Inflammatory macrophage (primary cell): ENCODE results near the gene ZNF90.
"Not testable (repeated sequence)": the region's sequence is repeated elsewhere in the genome, so short reads cannot be mapped to it uniquely, and the experiment has no call there.

Experiments used
- DNase-seq, 2 donors: peaks; one replicate each; pipeline ENCODE4 v3.0.0-alpha.2; 2020 to 2022
- total RNA-seq, 18 experiments: gene quantifications; one replicate each; lab custom pipeline; 2026; ENCODE audit warnings: mixed read lengths in 6 of 18, inconsistent platforms in 2 of 18; lab: John Stamatoyannopoulos, UW

Gene ZNF90
- total RNA-seq, result 0.16 to 3.1 (median 0.95) reads per million in 18 experiments

DNA sequence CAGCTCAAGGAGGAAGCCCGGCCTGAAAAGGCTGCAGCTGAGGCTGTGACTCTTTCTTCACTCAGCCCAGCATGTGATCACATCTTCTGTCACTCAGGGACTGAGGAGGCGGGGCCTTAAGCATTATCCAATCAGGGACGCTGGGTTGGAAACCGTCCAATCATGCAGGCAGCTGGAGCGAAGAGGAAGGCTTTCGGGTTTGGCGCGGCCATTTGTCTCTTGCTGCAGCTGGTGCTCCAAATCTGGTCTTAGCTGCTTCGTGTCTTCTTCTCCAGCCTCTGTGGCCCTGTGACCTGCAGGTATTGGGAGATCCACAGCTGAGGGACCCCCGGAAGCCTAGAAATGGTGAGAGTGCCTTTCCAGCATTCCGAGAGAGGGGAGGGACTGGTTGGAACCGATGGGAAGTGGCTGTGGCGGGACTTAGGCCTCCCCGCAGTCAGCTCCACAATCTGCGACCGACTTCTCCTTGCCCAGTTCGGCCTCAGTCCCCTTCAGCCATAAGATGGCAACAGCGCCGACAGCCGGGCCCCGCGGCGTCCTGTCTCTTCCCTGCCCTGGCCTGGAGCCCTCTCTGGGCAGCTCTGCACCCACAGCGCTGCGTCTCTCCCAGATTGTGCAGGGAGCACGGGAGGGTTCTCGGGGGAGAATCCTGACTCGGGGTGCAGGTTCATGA, at the start of gene ZNF90:
Gene ZNF90 (plus strand): TSS at position 210 of the 673 bp plus-strand sequence. CDS start 133 bp downstream, at position 343.
- DNase-seq, result peak; percentile 67 to 77

DNA sequence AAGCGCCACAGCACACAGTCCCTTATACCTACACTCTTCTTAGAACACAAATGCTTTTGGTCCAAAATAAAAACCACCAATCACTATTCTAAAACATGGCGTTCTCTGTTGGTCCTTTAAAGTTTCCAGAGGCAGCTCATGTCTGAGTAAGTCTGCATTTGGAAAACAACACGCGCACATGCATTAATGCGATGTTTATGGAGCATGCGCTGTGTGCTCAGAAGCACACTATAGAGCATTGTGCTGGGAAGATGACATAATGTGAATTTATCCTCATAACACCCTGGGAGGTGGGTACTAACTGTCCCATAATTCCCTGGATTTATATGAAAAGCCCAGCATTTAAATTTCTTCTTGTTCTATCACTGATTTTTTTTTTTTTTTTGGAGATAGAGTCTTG, 49.2 kb upstream of the ZNF90 start:
- DNase-seq, result no peak

DNA sequence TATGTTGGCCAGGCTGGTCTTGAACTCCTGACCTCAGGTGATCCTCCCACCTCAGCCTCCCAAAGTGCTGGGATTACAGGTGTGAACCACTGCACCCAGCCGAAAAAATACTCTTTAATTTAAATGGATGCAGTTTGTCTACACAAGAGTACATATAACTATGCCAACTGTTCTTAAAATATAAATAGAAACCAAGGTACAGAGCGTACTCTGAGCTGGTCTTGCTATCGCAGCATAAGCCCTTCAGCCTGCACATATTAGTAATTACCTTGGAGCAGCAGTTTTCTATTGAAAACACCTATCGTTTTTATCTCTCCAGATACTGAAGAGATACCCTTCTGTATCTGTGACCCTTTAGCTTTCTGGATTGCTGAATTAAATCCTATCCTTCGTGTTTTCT, 41.9 kb upstream of the ZNF90 start:
- no peak for DNase-seq

DNA sequence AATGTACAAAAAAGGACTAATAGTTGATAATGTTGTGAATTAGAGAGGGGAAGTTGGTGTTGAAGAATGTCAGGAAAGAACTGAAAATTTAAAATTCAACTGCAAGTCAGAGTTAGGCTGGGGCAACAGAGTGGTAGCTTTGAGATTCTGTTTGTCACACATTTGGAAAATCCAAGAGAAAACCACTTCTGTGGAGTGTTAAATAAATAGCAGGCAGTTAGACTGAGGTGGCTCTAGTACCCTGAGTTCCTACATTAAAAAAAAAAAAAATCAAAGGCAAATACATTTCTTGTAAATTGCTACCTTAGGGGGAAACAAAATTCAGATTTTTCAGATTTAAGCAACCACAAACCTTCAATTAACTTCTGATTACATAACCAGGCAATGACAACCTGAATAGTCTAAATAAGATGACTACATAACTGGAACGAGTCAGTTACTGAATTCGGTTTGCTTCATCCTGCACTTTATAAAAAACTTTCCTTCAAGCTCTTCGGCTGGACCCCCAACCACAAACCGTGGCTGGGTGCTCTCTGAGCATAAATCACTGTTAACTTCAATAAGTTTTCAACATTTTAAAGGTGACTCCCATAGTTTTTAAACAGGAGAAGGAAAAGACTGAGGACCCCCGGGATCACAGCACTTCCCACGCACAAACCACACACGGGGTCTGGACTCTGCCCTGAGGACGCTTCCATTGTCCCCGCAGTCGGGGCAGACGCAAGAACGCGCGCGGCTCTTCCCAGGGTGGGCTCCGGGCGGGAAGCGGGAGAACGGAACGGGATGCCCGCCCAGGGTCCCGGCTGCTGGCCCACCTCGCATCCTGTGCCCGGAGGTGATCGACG, 39.2 kb upstream of the ZNF90 start:
- no peak for DNase-seq

DNA sequence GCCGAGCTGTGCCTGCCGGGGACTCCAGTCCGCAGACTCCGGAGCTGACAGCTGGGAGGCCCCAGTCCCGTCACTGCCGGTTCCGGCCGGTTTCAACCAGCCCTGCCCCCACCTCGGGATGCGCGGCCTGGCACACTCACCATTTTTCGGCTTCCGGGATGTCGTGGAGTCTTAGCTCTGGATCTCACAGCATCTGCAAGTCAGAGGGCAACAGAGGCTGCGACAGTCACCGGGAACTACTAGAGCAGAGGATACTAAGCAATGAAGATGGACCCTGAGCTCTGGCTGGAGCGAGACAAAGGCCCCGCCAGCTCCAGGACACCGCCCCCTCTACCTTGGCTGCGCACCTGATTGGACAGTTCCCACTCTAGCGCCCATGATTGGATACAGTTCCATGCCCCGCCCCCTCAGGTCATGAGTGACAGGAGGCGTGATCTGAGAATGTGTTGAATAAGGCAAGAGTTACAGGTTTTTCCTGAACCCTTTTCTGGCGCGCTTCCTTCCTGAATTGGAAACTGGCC, 38.5 kb upstream of the ZNF90 start, which contains the start of gene ZNF682:
Gene ZNF682 (minus strand): TSS at position 303 of the 521 bp plus-strand sequence. CDS start 160 bp downstream, at position 143.
- DNase-seq, result peak; percentile 89 to 92

DNA sequence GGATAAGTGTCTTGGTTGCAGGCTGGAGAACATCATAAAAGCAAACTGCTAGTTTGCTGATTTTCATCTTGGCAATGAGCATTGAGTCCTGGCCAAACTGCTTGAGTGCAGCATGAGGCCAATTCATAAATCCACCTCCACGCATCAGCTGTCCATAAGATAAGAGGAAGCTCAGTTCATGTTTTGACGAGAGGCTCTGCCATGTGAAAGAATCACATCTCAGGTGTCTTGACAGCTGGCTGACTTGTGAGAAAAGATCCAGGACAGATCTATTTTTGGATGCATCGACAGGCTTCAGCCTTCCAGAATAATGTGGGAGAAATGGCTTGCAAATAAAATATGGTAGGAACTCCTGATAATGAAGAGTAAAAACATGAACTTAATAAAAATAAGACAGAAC, 33.1 kb upstream of the ZNF90 start:
- no peak for DNase-seq

DNA sequence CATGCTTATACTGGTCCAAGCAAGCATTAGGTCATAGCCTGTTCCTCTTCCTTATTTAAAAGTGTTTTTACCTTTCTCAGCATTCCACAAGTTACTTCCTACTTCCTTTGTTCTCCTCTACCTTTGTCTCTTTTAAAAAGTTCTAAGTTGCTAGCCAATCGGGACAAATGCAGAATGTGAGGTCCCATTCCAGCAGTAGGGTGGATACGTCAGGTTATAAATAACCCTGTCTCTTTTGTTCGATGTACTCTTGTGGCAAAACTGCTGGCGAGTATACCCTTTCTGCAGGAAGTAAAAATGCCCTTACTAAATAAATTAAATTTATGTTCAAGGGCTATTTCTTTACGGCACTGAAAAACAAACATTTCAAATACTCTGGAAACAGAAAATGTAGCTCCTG, 32.1 kb upstream of the ZNF90 start:
- not testable (repeated sequence) for DNase-seq

DNA sequence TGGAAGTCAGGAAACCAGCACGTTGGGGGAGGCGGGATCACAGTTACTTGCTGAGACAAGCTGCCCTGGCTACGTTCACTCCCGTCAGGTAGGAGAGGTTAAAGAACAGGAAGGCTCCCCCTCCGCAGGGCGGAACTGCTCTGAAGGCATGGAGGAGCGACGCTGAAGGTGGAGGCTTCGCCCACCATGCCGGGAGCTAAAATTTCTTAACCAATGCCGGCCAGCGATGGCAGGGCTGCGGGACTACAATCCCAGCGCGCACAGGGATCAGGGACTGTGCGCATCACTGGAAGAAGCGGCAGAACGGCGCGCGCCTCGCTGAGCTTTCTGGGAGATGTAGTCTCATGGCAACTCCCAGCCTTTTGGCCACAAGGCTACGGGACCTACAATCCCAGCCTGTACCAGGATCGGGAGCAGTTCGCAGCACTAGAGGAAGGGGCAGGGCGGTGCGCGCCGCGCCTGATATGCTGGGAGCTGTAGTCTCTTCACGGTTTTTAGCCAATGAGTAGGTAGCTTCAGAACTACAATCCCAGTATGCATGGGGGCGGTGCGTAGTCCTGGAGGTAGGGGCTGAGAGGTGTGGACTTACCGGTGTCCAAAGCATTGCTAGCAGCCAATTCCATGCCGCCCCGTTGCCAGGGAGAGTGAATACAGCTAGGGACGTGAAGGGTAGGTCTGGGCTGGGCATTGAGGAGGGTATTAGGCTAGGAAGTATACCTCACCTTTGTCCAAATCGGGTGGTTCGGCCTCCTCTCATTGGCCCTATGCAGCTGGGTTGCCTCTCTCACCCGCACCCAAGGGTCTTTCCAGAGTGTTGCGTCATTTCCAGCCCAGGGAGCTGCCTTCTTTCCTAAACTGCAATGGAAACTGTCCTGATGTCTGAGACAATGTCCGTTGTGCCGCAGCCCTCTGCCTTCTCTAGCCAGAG, 25.7 kb upstream of the ZNF90 start:
- DNase-seq, result peak; percentile 72 to 76

DNA sequence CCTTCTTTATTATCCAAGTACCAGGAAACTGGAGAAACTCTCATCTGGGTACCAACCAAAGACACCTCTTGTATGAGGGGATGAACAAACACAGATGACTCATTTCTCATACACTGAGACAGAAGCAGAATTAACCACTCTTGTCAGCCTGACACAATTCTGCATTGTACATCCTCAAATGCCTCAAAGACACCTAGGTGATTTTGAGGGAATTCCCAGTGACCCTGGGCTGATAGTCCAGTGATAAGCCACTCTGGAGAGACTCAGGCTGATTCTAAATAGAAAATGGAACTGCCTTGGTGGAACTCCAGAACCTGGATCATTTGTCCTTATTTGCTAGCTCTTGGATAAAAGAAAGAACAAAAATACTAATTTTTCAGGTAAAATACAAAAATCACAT, 19.1 kb upstream of the ZNF90 start:
- not testable (repeated sequence) for DNase-seq

DNA sequence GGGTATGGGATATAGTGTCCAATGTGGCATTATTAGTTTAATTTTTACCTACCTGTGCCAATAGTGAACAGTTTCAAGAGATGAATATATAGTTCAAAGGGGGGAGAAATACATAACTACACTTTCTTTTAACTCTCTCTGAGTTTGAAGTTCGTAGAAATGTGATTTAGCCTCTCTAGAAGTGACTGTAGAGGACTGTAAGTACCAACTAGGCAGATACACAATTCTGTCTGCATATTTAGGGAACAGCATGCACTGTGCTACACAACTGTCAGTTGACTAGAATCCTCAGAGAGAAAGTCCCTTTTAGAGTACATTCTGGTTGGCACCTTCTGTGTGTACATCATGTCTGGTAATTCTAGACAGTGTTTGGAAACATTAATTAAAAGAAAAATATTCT, 17.5 kb upstream of the ZNF90 start:
- no peak for DNase-seq

DNA sequence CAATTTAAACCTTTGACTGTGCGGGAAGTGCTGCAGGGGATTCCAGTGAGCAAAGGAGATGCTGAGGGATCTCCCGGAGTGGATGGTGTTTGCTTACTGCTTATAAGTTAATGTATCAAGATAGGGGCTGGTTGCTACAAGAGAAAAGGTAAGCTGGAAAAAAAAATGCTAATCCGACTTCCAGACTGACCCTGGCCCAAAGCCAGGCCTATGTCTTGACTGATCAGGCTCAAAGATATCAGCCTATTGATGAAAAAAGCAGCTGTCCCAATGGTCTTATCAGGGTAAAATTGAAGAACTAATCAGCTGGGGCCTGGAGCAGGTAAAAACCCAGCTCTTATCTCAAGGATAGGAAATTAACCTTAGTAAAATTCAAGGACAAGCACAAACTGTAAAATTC, 10.9 kb upstream of the ZNF90 start:
- no peak for DNase-seq

DNA sequence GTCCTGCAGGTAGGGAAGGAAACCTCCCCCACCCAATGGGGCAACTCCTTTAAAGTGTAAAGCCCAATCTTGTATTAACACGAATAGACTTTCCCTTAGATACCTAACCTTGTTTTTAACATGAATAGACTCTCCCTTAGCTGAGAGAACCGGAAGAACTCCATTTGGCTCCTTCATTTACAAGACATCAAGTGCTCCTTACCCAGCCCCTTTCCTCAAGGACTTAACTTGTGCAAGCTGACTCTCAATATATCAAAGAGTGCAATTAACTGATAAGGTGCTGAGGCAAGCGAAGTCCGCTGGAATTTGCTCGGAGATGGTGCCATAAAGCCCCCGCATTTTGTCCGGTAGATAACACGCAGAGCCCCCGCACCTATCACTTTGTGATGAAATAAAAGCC, 9.9 kb upstream of the ZNF90 start:
- DNase-seq, result no peak

DNA sequence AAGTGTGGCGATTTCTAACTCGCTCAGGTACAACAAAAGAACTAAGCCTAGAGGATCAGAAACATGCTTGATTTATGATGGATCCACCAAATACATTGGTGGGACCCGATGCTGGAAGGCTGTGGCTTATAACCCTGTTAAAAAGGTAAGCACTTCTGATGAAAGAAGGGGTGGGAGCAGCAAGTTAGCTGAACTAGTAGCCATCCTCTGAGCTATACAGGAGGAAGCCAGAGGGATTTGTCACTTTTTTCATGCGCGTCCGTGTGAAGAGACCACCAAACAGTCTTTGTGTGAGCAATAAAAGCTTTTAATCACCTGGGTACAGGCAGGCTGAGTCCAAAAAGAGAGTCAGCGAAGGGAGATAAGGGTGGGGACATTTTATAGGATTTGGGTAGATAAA, 9.2 kb upstream of the ZNF90 start:
- DNase-seq, result not testable (repeated sequence)

DNA sequence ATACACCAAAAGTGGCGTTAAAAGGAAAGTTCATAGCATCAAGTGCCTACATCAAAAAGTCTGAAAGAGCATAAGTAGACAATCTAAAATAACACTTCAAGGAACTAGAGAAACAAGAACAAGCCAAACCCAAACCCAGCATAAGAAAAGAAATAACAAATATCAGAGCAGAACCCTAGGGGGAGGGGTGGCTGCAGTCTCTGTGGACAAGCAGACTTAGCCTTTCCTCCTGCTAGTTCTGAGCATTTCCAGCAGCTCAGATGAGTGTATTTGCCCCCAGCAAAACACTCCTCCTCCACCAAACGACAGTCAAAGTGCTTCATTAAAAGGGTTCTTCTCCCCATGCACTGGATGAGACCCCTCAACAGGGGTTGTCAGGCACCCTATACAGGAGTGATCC, 7.1 kb upstream of the ZNF90 start:
- no peak for DNase-seq

DNA sequence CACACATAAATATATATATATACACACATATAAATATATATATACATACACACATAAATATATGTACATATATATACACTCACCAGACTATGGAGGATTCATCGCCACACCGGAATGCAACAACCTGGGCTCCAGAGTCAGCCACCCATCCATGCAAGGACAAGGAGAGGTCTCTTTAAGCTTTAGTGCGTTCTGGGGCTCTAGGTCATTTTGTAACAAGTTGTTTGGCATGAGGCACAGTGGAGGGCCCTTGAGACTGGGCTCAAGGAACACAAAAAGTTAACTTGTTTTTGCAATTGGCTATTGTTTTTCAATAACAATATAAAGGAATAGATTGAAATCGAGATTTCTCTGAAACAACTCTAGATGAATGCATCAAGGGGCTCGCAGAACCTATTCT, 4.9 kb upstream of the ZNF90 start:
- no peak for DNase-seq

DNA sequence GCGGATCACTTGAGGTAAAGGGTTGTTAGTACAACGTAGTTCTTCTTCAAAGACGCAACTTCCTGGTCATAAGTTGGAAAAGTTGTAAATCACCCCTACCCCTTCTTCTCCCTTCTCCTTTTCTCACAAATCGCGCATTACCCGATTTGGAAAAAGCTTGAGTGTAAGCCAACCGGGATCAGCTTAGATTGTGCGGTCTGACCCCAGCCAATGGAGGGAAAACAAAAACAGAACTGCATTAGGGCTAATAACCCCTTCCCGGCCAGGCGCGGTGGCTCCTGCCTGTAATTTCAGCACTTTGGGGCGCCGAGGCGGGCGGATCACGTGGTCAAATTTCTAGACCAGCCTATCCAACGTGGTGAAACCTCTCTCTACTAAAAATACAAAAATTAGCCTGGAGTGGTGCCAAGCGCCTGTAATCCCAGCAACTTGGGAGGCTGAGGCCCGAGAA, 806 bp downstream of the ZNF90 start:
- peak in 1 of 2 donors; percentile 10 for DNase-seq

DNA sequence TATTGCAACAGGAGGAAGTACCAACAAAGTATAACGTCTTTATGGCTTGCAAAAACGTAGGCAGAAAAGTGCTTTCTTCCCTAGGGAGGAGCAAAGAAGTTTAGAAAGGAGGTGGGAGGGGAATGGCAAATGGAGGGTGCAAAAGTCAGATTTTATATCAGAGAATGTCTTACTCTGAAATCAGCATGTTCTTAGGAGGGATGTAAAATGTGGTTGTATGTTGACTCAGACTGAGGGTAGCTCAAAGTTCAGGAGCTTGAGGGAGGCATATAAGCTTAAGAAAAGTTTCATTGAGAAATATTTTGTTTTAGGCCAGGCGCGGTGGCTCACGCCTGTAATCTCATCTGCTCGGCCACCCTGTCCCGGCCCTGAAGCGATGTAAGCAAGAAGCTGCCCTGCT, 1.7 kb downstream of the ZNF90 start:
- no peak for DNase-seq

DNA sequence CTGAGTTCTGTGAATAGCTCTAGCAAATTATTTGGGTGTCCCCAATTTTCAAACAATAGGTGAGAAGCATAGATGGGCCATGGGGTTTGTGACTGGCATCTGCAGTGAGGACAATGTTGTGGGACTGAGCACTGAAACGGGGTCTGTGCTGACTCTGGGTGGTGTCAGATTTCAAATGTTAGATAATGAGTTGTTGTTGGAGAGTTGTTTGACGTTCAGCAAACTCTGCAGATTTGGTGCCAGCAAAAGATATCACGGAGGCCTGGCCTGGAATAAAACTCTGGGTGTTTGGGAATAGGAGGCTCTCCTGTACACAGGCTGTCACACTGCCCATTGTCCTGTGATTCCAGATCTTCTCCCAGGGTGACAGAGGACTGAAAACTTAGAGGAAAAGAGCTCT, 2.9 kb downstream of the ZNF90 start:
- no peak for DNase-seq

DNA sequence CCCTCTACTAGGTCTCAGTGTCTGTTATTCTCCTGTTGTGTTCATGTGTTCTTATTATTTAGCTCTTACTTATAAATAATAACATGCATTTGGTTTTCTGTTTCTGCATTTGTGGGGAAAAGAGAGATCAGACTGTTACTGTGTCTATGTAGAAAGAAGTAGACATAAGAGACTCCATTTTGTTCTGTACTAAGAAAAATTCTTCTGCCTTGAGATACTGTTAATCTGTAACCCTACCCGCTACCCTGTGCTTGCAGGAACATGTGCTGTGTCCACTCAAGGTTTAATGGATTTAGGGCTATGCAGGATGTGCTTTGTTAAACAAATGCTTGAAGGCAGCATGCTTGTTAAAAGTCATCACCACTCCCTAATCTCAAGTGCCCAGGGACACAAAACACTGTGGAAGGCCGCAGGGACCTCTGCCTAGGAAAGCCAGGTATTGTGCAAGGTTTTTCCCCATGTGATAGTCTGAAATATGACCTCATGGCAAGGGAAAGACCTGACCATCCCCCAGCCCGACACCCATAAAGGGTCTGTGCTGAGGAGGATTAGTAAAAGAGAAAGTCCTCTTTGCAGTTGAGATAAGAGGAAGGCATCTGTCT, 4.5 kb downstream of the ZNF90 start:
- not testable (repeated sequence) for DNase-seq

DNA sequence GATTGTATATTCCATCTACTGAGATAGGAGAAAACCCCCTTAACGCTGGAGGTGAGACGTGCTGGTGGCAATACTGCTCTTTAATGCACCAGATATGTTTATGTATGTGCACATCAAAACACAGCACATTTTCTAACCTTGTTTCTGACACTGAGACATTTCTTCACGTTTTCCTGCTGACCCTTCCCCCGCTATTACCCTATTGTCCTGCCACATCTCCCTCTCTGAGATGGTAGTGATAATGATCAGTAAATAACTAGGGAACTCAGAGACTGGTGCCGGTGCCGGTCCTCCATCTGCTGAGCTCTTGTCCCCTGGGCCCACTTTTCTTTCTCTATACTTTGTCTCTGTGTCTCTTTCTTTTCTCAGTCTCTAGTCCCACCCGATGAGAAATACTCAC, 5.1 kb downstream of the ZNF90 start:
- not testable (repeated sequence) for DNase-seq

DNA sequence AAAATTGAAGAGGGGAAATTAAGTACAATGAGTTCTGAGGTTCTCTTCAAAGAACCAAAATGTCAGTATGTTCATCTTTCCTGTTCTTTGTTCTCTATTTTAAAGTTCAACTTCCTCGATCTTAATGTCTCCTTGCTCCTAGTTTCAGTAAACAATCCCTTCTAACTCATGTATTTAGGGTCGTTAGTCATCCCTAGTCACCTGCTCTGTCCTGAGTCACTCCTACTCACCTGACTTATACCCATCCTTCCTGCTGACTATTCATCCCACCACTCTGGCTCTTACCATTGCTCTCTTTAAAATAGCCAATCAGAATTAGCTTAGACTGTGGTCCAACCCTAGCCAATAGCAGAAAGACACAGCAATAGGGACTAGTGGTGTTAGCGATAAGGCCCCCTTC, 24.3 kb downstream of the ZNF90 start:
- DNase-seq, result no peak
